Epithelial cell of proximal tubule (primary cell): ENCODE results near the gene CCDC87. TPM values are rescaled to one million over a fixed set of nuclear protein-coding genes. Genes with fewer than 3 reads are reported as not detected.

Experiments
- DNase-seq: peaks from one replicate; pipeline ENCODE4 v3.0.0-alpha.2; 2011; ENCODE audit warnings: low read depth
- H3K4me3 ChIP-seq: 2 replicates; pipeline ENCODE4 v1.5.1; 2011; ENCODE audit warnings: low read depth, mild to moderate bottlenecking, low read length
- CTCF ChIP-seq: conservative IDR thresholded peaks from 2 replicates; pipeline ENCODE4 v1.5.1; 2012; ENCODE audit warnings: low read depth, mild to moderate bottlenecking, low read length
- total RNA-seq: library from RNA; depleted of rRNA; stranded (reverse); fragments of >200 nt; gene quantifications from 2 replicates; pipeline ENCODE4 v1.2.3, GENCODE V29; 2015

The CCDC87 gene
- total RNA-seq, 1 donor from 2014 or later, result 0.52 TPM

- DNase-seq, result no peak
- no peak overlapping the region for H3K4me3 ChIP-seq
- no peak for TF ChIP-seq CTCF
Measured at GRCh38 chr11:66559866-66560676, 32.8 kb downstream of the CCDC87 start.

- no peak for TF ChIP-seq CTCF
- H3K4me3 ChIP-seq, result no peak overlapping the region
- no peak for DNase-seq
Measured at GRCh38 chr11:66559142-66559865, 33.6 kb downstream of the CCDC87 start.

GRCh38 chr11:66557733-66558326 is 35.0 kb downstream of the CCDC87 start:
- no peak for DNase-seq
- TF ChIP-seq CTCF, result no peak

GRCh38 chr11:66556086-66556485 is 36.8 kb downstream of the CCDC87 start:
- no peak overlapping the region for H3K4me3 ChIP-seq
- no peak for DNase-seq
- TF ChIP-seq CTCF, result no peak

More at GRCh38 chr11:66557733-66558326, 35.0 kb downstream of the CCDC87 start:
- no peak overlapping the region for H3K4me3 ChIP-seq

GRCh38 chr11:66555416-66555815 is 37.4 kb downstream of the CCDC87 start:
- H3K4me3 ChIP-seq, result no peak overlapping the region
- no peak for DNase-seq
- TF ChIP-seq CTCF, result no peak

- DNase-seq, result no peak
- no peak for TF ChIP-seq CTCF
- no peak overlapping the region for H3K4me3 ChIP-seq
Measured at GRCh38 chr11:66554602-66555001, 38.3 kb downstream of the CCDC87 start.
